H9 (cell line): ENCODE results near the gene IKZF1. TPM values are rescaled to one million over a fixed set of nuclear protein-coding genes. Genes with fewer than 3 reads are reported as not detected.

ENCODE experiments used
- DNase-seq: peaks from one replicate; pipeline ENCODE4 v3.0.0-alpha.2; 2017
- H2AFZ ChIP-seq: one replicate; pipeline ENCODE4 v1.6.1; 2013; ENCODE audit warnings: mild to moderate bottlenecking, low read length, control low read depth, moderate library complexity
- H2AK5ac ChIP-seq: 2 replicates; pipeline ENCODE4 v1.6.1; 2013; ENCODE audit warnings: low read length, control low read depth, mixed read lengths; ENCODE audit not compliant: insufficient read length
- H2BK120ac ChIP-seq: one replicate; pipeline ENCODE4 v1.6.1; 2013; ENCODE audit warnings: low read depth, mild to moderate bottlenecking, low read length, control low read depth, inconsistent platforms; ENCODE audit not compliant: poor library complexity, severe bottlenecking
- H2BK12ac ChIP-seq: 2 replicates; pipeline ENCODE4 v1.6.1; 2013; ENCODE audit warnings: low read length, control low read depth, mixed read lengths, low read depth; ENCODE audit not compliant: insufficient read length
- H2BK15ac ChIP-seq: 2 replicates; pipeline ENCODE4 v1.6.1; 2013; ENCODE audit warnings: low read depth, low read length, control low read depth
- H2BK20ac ChIP-seq: one replicate; pipeline ENCODE4 v1.6.1; 2013; ENCODE audit warnings: low read depth, mild to moderate bottlenecking, low read length, control low read depth, inconsistent platforms; ENCODE audit not compliant: poor library complexity, severe bottlenecking
- H2BK5ac ChIP-seq: 2 replicates; pipeline ENCODE4 v1.6.1; 2013; ENCODE audit warnings: low read length, control low read depth, mixed read lengths; ENCODE audit not compliant: insufficient read length
- H3K14ac ChIP-seq: 2 replicates; pipeline ENCODE4 v1.6.1; 2013; ENCODE audit warnings: low read length, control low read depth; ENCODE audit not compliant: insufficient read depth
- H3K18ac ChIP-seq: 2 replicates; pipeline ENCODE4 v1.6.1; 2013; ENCODE audit warnings: low read depth, mild to moderate bottlenecking, mixed read lengths, low read length, control low read depth; ENCODE audit not compliant: insufficient read length
- H3K23ac ChIP-seq: 2 replicates; pipeline ENCODE4 v1.6.1; 2013; ENCODE audit warnings: low read length, control low read depth, mixed read lengths, low read depth; ENCODE audit not compliant: insufficient read length
- H3K23me2 ChIP-seq: 2 replicates; pipeline ENCODE4 v1.6.1; 2013; ENCODE audit warnings: low read depth, mild to moderate bottlenecking, mixed read lengths, low read length, control low read depth; ENCODE audit not compliant: insufficient read length, poor library complexity, severe bottlenecking
- H3K27ac ChIP-seq: 2 replicates; pipeline ENCODE4 v1.5.1; 2013; ENCODE audit warnings: low read length, control low read depth, mixed read lengths, low read depth; ENCODE audit not compliant: insufficient read length
- H3K27me3 ChIP-seq: 2 replicates; pipeline ENCODE4 v1.6.1; 2013; ENCODE audit warnings: low read length, control low read depth, inconsistent platforms; ENCODE audit not compliant: insufficient read depth
- H3K4ac ChIP-seq: 2 replicates; pipeline ENCODE4 v1.6.1; 2013; ENCODE audit warnings: low read depth, mild to moderate bottlenecking, control low read depth, inconsistent platforms, low read length, moderate library complexity
- H3K4me1 ChIP-seq: 2 replicates; pipeline ENCODE4 v1.6.1; 2013; ENCODE audit warnings: low read length, control low read depth, inconsistent platforms; ENCODE audit not compliant: insufficient read depth
- H3K4me2 ChIP-seq: 2 replicates; pipeline ENCODE4 v1.6.1; 2013; ENCODE audit warnings: low read length, control low read depth, mixed read lengths; ENCODE audit not compliant: insufficient read length, insufficient read depth
- H3K56ac ChIP-seq: 2 replicates; pipeline ENCODE4 v1.6.1; 2013; ENCODE audit warnings: low read depth, mild to moderate bottlenecking, mixed read lengths, low read length, control low read depth; ENCODE audit not compliant: insufficient read length
- H3K79me1 ChIP-seq: 2 replicates; pipeline ENCODE4 v1.6.1; 2013; ENCODE audit warnings: low read depth, mild to moderate bottlenecking, moderate library complexity, low read length, control low read depth, inconsistent platforms; ENCODE audit not compliant: insufficient read depth, poor library complexity, severe bottlenecking
- H3K79me2 ChIP-seq: 2 replicates; pipeline ENCODE4 v1.6.1; 2013; ENCODE audit warnings: low read length, control low read depth, inconsistent platforms; ENCODE audit not compliant: insufficient read depth
- H3K9ac ChIP-seq: 2 replicates; pipeline ENCODE4 v1.6.1; 2013; ENCODE audit warnings: low read length, control low read depth, mixed read lengths; ENCODE audit not compliant: insufficient read length; ENCODE audit errors: extremely low read depth
- H3K9me3 ChIP-seq: one replicate; pipeline ENCODE4 v1.6.1; 2013; ENCODE audit warnings: low read depth, low read length, inconsistent platforms; ENCODE audit not compliant: control insufficient read depth
- H3T11ph ChIP-seq: one replicate; pipeline ENCODE4 v1.6.1; 2013; ENCODE audit warnings: mild to moderate bottlenecking, low read length, control low read depth, inconsistent platforms
- H4K20me1 ChIP-seq: one replicate; pipeline ENCODE4 v1.6.1; 2013; ENCODE audit not compliant: control insufficient read depth, insufficient read length, insufficient read depth
- H4K5ac ChIP-seq: 2 replicates; pipeline ENCODE4 v1.6.1; 2013; ENCODE audit warnings: low read depth, mild to moderate bottlenecking, mixed read lengths, low read length, control low read depth; ENCODE audit not compliant: insufficient read length
- H4K8ac ChIP-seq: replicated peaks from 2 replicates; pipeline ENCODE4 v1.6.1; 2013; ENCODE audit warnings: low read length, control low read depth, mixed read lengths, low read depth; ENCODE audit not compliant: insufficient read length
- H4K91ac ChIP-seq: 2 replicates; pipeline ENCODE4 v1.6.1; 2013; ENCODE audit warnings: low read depth, mild to moderate bottlenecking, moderate library complexity, mixed read lengths, low read length, control low read depth; ENCODE audit not compliant: insufficient read length
- H3K27ac Mint-ChIP-seq, 3 experiments: 2 replicates in 2 of 3; 3 replicates in 1 of 3; pipeline ENCODE4 v1.8.0; 2020 to 2021; ENCODE audit warnings: mixed read lengths in 3 of 3, mild to moderate bottlenecking in 1 of 3, moderate library complexity in 1 of 3
- H3K27me3 Mint-ChIP-seq: 2 replicates; pipeline ENCODE4 v1.8.0; 2021; ENCODE audit warnings: low read depth, mild to moderate bottlenecking, moderate library complexity, mixed read lengths
- H3K36me3 Mint-ChIP-seq, 3 experiments: 2 replicates in 2 of 3; 3 replicates in 1 of 3; pipeline ENCODE4 v1.8.0; 2020 to 2021; ENCODE audit warnings: low read depth in 3 of 3, mixed read lengths in 3 of 3; ENCODE audit not compliant: insufficient read depth in 1 of 3
- H3K4me1 Mint-ChIP-seq, 2 experiments: 2 replicates each; pipeline ENCODE4 v1.8.0; 2020; ENCODE audit warnings: mixed read lengths in 2 of 2
- H3K4me3 Mint-ChIP-seq, 2 experiments: 2 replicates in 1 of 2; 3 replicates in 1 of 2; pipeline ENCODE4 v1.8.0; 2020 to 2021; ENCODE audit warnings: mild to moderate bottlenecking in 2 of 2, mixed read lengths in 2 of 2, moderate library complexity in 1 of 2
- H3K9me3 Mint-ChIP-seq, 2 experiments: 2 replicates in 1 of 2; 3 replicates in 1 of 2; pipeline ENCODE4 v1.8.0; 2020; ENCODE audit warnings: mild to moderate bottlenecking in 2 of 2, mixed read lengths in 2 of 2, moderate library complexity in 1 of 2
- WGBS: extraction: QIAGEN DNeasy Blood & Tissue Kit; methylation state at CpG from one replicate; pipeline ENCODE4 v1.1.7; 2013; ENCODE audit warnings: missing lambda C conversion rate, low lambda C conversion rate, mixed read lengths; ENCODE audit not compliant: insufficient read length; ENCODE audit errors: extremely low coverage; 5-methylcytosine and 5-hydroxymethylcytosine counted together
- total RNA-seq: library from RNA; stranded (reverse); gene quantifications from 2 replicates; pipeline ENCODE4 v1.2.1, GENCODE V29; 2021
- TF ChIP-seq, protein P1 (sequence below): fragments of 200-600 bp; sonication (generic); conservative IDR thresholded peaks from 3 replicates; pipeline ENCODE4 v1.8.0; 2021; ENCODE audit warnings: antibody characterized with exemption, mild to moderate bottlenecking

The IKZF1 gene
- total RNA-seq, 1 experiment from 2014 or later: 0.98 TPM

GRCh38 chr7:50283731-50284130 is 20.8 kb upstream of the IKZF1 start:
- Histone ChIP-seq H3K27me3 (no peaks in the 10 kb centered on the region), H3K4me2 (no peak overlapping the region), H2AK5ac (no peak overlapping the region), H3K4ac (no peak overlapping the region), H2BK12ac (no peak overlapping the region), H2BK20ac (no peak overlapping the region), H3K4me1 (no peaks in the 10 kb centered on the region), H3K79me1 (no peaks in the 10 kb centered on the region), H4K5ac (no peak overlapping the region), H3K9ac (no peak overlapping the region), H3K23me2 (no peaks in the 10 kb centered on the region), H4K20me1 (no peaks in the 10 kb centered on the region), H3K18ac (no peak overlapping the region), H3K23ac (no peak overlapping the region), H3K9me3 (no peaks in the 10 kb centered on the region), H2BK120ac (no peak overlapping the region), H2BK15ac (no peak overlapping the region), H2AFZ (no peak overlapping the region), H3K79me2 (no peaks in the 10 kb centered on the region), H3K27ac (no peak overlapping the region), H3T11ph (no peak overlapping the region), H4K91ac (no peak overlapping the region), H2BK5ac (no peak overlapping the region), H3K14ac (no peak overlapping the region), H4K8ac (no peak overlapping the region), H3K56ac (no peak overlapping the region)
- no peak for DNase-seq
- Mint-ChIP-seq H3K9me3 (peaks cover 0 to 7% of the 10 kb centered on the region in 2 experiments; a peak in 2 of 5 replicates), H3K36me3 (no peaks in the 10 kb centered on the region; a peak in 1 of 7 replicates), H3K4me3 (no peak overlapping the region; a peak in 1 of 5 replicates), H3K27me3 (peaks cover 1% of the 10 kb centered on the region), H3K27ac (no peak overlapping the region), H3K4me1 (no peaks in the 10 kb centered on the region)
- TF ChIP-seq, protein P1, sequence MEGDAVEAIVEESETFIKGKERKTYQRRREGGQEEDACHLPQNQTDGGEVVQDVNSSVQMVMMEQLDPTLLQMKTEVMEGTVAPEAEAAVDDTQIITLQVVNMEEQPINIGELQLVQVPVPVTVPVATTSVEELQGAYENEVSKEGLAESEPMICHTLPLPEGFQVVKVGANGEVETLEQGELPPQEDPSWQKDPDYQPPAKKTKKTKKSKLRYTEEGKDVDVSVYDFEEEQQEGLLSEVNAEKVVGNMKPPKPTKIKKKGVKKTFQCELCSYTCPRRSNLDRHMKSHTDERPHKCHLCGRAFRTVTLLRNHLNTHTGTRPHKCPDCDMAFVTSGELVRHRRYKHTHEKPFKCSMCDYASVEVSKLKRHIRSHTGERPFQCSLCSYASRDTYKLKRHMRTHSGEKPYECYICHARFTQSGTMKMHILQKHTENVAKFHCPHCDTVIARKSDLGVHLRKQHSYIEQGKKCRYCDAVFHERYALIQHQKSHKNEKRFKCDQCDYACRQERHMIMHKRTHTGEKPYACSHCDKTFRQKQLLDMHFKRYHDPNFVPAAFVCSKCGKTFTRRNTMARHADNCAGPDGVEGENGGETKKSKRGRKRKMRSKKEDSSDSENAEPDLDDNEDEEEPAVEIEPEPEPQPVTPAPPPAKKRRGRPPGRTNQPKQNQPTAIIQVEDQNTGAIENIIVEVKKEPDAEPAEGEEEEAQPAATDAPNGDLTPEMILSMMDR: no peak
- WGBS: no CpG with 5 or more reads among the region's 4 CpGs
